Keratinocyte (primary cell): ENCODE results near the gene ZNF248. TPM values are rescaled to one million over a fixed set of nuclear protein-coding genes. Genes with fewer than 3 reads are reported as not detected.

Source experiments
- DNase-seq: peaks from one replicate; pipeline ENCODE4 v3.0.0-alpha.2; 2011; ENCODE audit warnings: low read depth, missing footprints, low spot score
- FAIRE-seq: peaks from 2 replicates; lab custom pipeline; 2011; peaks lifted over from hg19 to GRCh38; lab: Jason Lieb, UNC
- H2AFZ ChIP-seq: 2 replicates; pipeline ENCODE4 v1.6.0; 2012; ENCODE audit warnings: low read length, control low read depth, inconsistent platforms; ENCODE audit not compliant: control insufficient read depth
- H3K27ac ChIP-seq: 2 replicates; pipeline ENCODE4 v1.5.1; 2011; ENCODE audit warnings: low read length; ENCODE audit not compliant: control insufficient read depth, insufficient read depth
- H3K27me3 ChIP-seq: 3 replicates; pipeline ENCODE4 v1.6.0; 2011; ENCODE audit warnings: low read length; ENCODE audit not compliant: control insufficient read depth, insufficient read depth; ENCODE audit errors: extremely low read depth
- H3K36me3 ChIP-seq, 2 experiments: 2 replicates in 1 of 2; 3 replicates in 1 of 2; pipeline ENCODE4 v1.5.1; 2011; ENCODE audit warnings: low read length in 2 of 2, mild to moderate bottlenecking in 1 of 2; ENCODE audit not compliant: control insufficient read depth in 2 of 2, insufficient read depth in 2 of 2; ENCODE audit errors: extremely low read depth in 1 of 2
- H3K4me1 ChIP-seq: 3 replicates; pipeline ENCODE4 v1.5.1; 2011; ENCODE audit warnings: low read length; ENCODE audit not compliant: control insufficient read depth, insufficient read depth; ENCODE audit errors: extremely low read depth
- H3K4me2 ChIP-seq: 3 replicates; pipeline ENCODE4 v1.6.0; 2011; ENCODE audit warnings: low read depth, low read length; ENCODE audit not compliant: control insufficient read depth, insufficient read depth; ENCODE audit errors: extremely low read depth
- H3K4me3 ChIP-seq, 3 experiments: fragments of 200-600 bp in 1 of 3; sonication (generic) in 1 of 3; 2 replicates in 2 of 3; 3 replicates in 1 of 3; pipeline ENCODE4 v1.5.1; 2011 to 2016; ENCODE audit warnings: low read length in 3 of 3, mild to moderate bottlenecking in 3 of 3, control low read depth in 2 of 3, inconsistent platforms in 1 of 3, low read depth in 1 of 3, mixed read lengths in 1 of 3, mixed run types in 1 of 3, moderate library complexity in 1 of 3; ENCODE audit not compliant: control insufficient read depth in 2 of 3, insufficient read depth in 2 of 3; ENCODE audit errors: extremely low read depth in 1 of 3
- H3K79me2 ChIP-seq: 2 replicates; pipeline ENCODE4 v1.6.0; 2012; ENCODE audit warnings: low read length; ENCODE audit not compliant: control insufficient read depth, insufficient read depth
- H3K9ac ChIP-seq: 3 replicates; pipeline ENCODE4 v1.6.0; 2011; ENCODE audit warnings: low read length; ENCODE audit not compliant: control insufficient read depth, insufficient read depth; ENCODE audit errors: extremely low read depth
- H3K9me1 ChIP-seq: 3 replicates; pipeline ENCODE4 v1.6.0; 2011; ENCODE audit warnings: low read length; ENCODE audit not compliant: control insufficient read depth, insufficient read depth; ENCODE audit errors: extremely low read depth
- H3K9me3 ChIP-seq: 2 replicates; pipeline ENCODE4 v1.5.1; 2012; ENCODE audit warnings: low read depth, low read length; ENCODE audit not compliant: control insufficient read depth
- H4K20me1 ChIP-seq: 3 replicates; pipeline ENCODE4 v1.6.0; 2011; ENCODE audit warnings: low read length; ENCODE audit not compliant: control insufficient read depth, insufficient read depth; ENCODE audit errors: extremely low read depth
- EZH2 ChIP-seq: IDR thresholded peaks from one replicate; pipeline ENCODE4 v1.6.1; 2012; ENCODE audit warnings: inconsistent platforms, mild to moderate bottlenecking, low read length, moderate library complexity
- dilution Hi-C: fragments of 300-500 bp; cut with MboI; formaldehyde crosslinking; loops from one replicate; pipeline ENCODE4 v1.7.0; 2020; ENCODE audit warnings: low sequenced_read_pairs; ENCODE audit not compliant: extremely low pct_ligation_motif_present
- polyA plus RNA-seq, 5 experiments: library from polyadenylated mRNA; depleted of rRNA in 3 of 5; stranded (reverse) in 3 of 5; stranded (forward) in 1 of 5; unstranded in 1 of 5; fragments of >200 nt; gene quantifications; 1 replicate in 1 of 5; 2 replicates in 3 of 5; 3 replicates in 1 of 5; pipeline versions ENCODE4 v1.2.1 to v1.2.3, GENCODE V29; 2011 to 2012; ENCODE audit warnings: missing spikeins in 2 of 5, low read depth in 1 of 5, low replicate concordance in 1 of 5
- TF ChIP-seq, protein P1 (sequence below), 3 experiments: IDR thresholded peaks in 1 of 3; conservative IDR thresholded peaks in 1 of 3; optimal IDR thresholded peaks in 1 of 3; 2 replicates in 2 of 3; 3 replicates in 1 of 3; pipeline versions ENCODE3 to v1.5.1; 2011; ENCODE audit warnings: low read length in 3 of 3, mild to moderate bottlenecking in 3 of 3, moderate library complexity in 2 of 3, control low read depth in 1 of 3, inconsistent platforms in 1 of 3; ENCODE audit not compliant: insufficient read depth in 2 of 3; ENCODE audit errors: extremely low read depth in 1 of 3

ZNF248 gene
- polyA plus RNA-seq, 1 donor (not counting 4 experiments of a cell fraction or from before 2014, with no cell fraction given), result 4.9 TPM

DNA sequence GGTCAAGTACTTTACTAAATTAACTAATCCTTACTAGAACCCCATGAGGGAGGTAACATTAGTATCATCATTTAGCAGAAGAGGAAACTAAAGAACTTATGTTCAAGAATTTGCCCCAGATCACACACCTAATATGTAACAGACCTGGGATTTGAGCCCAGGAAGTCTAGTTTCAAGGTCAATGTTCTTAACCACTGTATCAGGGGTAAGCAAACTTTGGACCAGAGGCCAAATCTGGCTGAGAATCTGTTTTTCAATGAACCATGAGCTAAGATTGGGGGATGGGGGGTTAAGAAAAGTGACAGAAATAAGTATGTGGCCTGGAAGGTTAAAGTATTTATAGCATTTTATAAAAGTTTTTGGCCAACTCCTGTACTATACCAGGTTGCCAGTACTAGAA is 95.1 kb downstream of the ZNF248 start:
- H2AFZ ChIP-seq, result no peak overlapping the region
- H3K36me3 ChIP-seq, result no peaks in the 10 kb centered on the region
- no peak overlapping the region for H3K4me2 ChIP-seq
- no peak overlapping the region for H3K27ac ChIP-seq
- dilution Hi-C loops, result no loop called here
- no peak overlapping the region for H3K9ac ChIP-seq
- H3K9me3 ChIP-seq, result no peaks in the 10 kb centered on the region
- no peaks in the 10 kb centered on the region for H3K79me2 ChIP-seq
- H3K4me3 ChIP-seq, result no peak overlapping the region
- FAIRE-seq, result no peak
- no peaks in the 10 kb centered on the region for H3K9me1 ChIP-seq
- H4K20me1 ChIP-seq, result no peaks in the 10 kb centered on the region
- TF ChIP-seq EZH2, result no peak
- TF ChIP-seq, protein P1, sequence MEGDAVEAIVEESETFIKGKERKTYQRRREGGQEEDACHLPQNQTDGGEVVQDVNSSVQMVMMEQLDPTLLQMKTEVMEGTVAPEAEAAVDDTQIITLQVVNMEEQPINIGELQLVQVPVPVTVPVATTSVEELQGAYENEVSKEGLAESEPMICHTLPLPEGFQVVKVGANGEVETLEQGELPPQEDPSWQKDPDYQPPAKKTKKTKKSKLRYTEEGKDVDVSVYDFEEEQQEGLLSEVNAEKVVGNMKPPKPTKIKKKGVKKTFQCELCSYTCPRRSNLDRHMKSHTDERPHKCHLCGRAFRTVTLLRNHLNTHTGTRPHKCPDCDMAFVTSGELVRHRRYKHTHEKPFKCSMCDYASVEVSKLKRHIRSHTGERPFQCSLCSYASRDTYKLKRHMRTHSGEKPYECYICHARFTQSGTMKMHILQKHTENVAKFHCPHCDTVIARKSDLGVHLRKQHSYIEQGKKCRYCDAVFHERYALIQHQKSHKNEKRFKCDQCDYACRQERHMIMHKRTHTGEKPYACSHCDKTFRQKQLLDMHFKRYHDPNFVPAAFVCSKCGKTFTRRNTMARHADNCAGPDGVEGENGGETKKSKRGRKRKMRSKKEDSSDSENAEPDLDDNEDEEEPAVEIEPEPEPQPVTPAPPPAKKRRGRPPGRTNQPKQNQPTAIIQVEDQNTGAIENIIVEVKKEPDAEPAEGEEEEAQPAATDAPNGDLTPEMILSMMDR (optimal IDR thresholded peaks at IDR 0.05 in 1 of 3, IDR thresholded peaks at IDR 0.05 in 1 of 3, conservative IDR thresholded peaks at IDR 0.05 in 1 of 3; ENCODE audit: extremely low read depth in 1 of 3, insufficient read depth in 2 of 3, low read length in 3 of 3), result no peak
- no peaks in the 10 kb centered on the region for H3K4me1 ChIP-seq
- H3K27me3 ChIP-seq, result no peaks in the 10 kb centered on the region
- no peak for DNase-seq

DNA sequence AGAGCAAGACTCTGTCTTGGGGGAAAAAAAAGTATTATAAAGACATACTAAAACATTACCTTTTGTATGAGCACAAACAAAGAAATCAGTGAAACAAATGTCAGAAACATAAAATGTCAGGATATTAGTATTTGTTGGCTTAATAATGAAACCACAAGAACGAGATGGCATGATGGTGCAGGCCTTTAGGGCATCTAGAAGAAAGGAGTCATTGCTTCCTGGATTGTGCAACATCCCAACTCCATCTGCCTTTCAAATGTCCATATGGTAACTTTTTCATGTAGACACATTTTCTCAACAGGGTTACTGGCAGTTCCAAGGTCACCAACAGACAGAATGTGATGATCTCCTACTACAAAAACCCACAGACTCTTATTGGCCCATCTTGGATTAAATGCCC is 96.6 kb downstream of the ZNF248 start:
- H3K4me1 ChIP-seq, result no peaks in the 10 kb centered on the region
- dilution Hi-C loops, result no loop called here
- H3K4me3 ChIP-seq, result no peak overlapping the region
- H4K20me1 ChIP-seq, result no peaks in the 10 kb centered on the region
- TF ChIP-seq, protein P1 (optimal IDR thresholded peaks at IDR 0.05 in 1 of 3, IDR thresholded peaks at IDR 0.05 in 1 of 3, conservative IDR thresholded peaks at IDR 0.05 in 1 of 3; ENCODE audit: extremely low read depth in 1 of 3, insufficient read depth in 2 of 3, low read length in 3 of 3), result no peak
- TF ChIP-seq EZH2, result no peak
- H3K27me3 ChIP-seq, result no peaks in the 10 kb centered on the region
- no peak overlapping the region for H3K9ac ChIP-seq
- H3K4me2 ChIP-seq, result no peak overlapping the region
- DNase-seq, result no peak
- no peak overlapping the region for H3K27ac ChIP-seq
- no peaks in the 10 kb centered on the region for H3K9me1 ChIP-seq
- no peaks in the 10 kb centered on the region for H3K36me3 ChIP-seq
- FAIRE-seq, result no peak
- H3K9me3 ChIP-seq, result no peaks in the 10 kb centered on the region
- H2AFZ ChIP-seq, result no peak overlapping the region
- H3K79me2 ChIP-seq, result no peaks in the 10 kb centered on the region
